Lower leg skin (tissue), 4 donors: ENCODE results near the gene GALNT2. TPM values are rescaled to one million over a fixed set of nuclear protein-coding genes. Genes with fewer than 3 reads are reported as not detected.

Experiments
- DNase-seq, 2 donors: peaks; one replicate each; pipeline ENCODE4 v3.0.0-alpha.2; 2019; ENCODE audit warnings: low spot score in 2 of 2
- H3K4me3 ChIP-seq: fragments of 200-600 bp; sonication (generic); 2 replicates; pipeline ENCODE4 v1.5.1; 2017; ENCODE audit warnings: mild to moderate bottlenecking, low read depth; ENCODE audit not compliant: poor library complexity, severe bottlenecking
- CTCF ChIP-seq, 3 donors: fragments of 450-650 bp; IDR thresholded peaks; one replicate each; pipeline ENCODE4 v1.5.1; 2016; ENCODE audit warnings: antibody characterized with exemption in 3 of 3, mild to moderate bottlenecking in 3 of 3, moderate library complexity in 2 of 3
- POLR2A ChIP-seq, 2 donors: fragments of 450-650 bp; IDR thresholded peaks; one replicate each; pipeline ENCODE4 v1.6.1; 2016 to 2017; ENCODE audit warnings: antibody characterized with exemption in 2 of 2, mild to moderate bottlenecking in 1 of 2, moderate library complexity in 1 of 2
- WGBS, 2 donors: methylation state at CpG; one replicate each; pipeline ENCODE4 v1.1.5; 2018; 5-methylcytosine and 5-hydroxymethylcytosine counted together
- intact Hi-C: fragments of 100-400 bp; cut with DNase I; formaldehyde crosslinking; loops from one replicate; pipeline ENCODE4 v1.15.0; 2023; ENCODE audit warnings: low total_unique reads
- total RNA-seq, 4 donors: library from RNA; depleted of rRNA; stranded (reverse); fragments of >200 nt; gene quantifications; one replicate each; pipeline ENCODE4 v1.1.0, GENCODE V29; 2016

GALNT2 gene
- total RNA-seq, 4 donors from 2014 or later, result 11.0 to 31.0 (median 20.2) TPM

GRCh38 chr1:230188826-230189225, 121.8 kb downstream of the GALNT2 start:
- TF ChIP-seq CTCF (IDR thresholded peaks at IDR 0.05), result no peak
- TF ChIP-seq POLR2A (IDR thresholded peaks at IDR 0.05), result no peak
- 84 to 94% methylated on average over 6 of the region's 6 CpGs for WGBS, 2 donors
- intact Hi-C loops, result no loop called here
- DNase-seq, result peak in 1 of 2 donors; percentile 42
- H3K4me3 ChIP-seq, result no peak overlapping the region

- H3K4me3 ChIP-seq, result no peak overlapping the region
- no peak for DNase-seq
- WGBS, 2 donors, result 93 to 95% methylated on average over 8 of the region's 8 CpGs
- no peak for TF ChIP-seq POLR2A (IDR thresholded peaks at IDR 0.05)
- TF ChIP-seq CTCF (IDR thresholded peaks at IDR 0.05), result no peak
- intact Hi-C loops, result no loop called here
These were observed 122.3 kb downstream of the GALNT2 start for GRCh38 chr1:230189341-230189740.

DNA sequence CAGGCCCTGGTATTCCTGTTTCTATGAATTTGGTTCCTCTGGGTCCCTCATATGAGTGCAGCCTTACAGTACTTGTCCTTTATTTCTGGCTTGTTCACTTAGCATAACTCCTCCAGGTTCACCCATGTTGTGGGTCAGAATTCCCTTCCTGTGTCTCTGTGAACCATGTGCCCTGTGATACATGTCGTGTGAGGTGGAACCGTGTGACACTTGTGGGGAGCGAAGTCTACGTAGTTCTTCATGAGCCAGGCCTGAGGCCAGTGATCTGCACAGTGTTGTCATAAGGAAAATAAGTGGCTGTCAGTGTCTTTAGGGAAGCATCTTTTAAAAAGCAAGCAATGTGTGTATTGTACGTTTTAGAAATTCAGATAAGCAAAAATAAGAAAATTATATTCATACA, 122.8 kb downstream of the GALNT2 start:
- no peak overlapping the region for H3K4me3 ChIP-seq
- intact Hi-C loops, result no loop called here
- 84 to 94% methylated on average over 5 of the region's 5 CpGs for WGBS, 2 donors
- no peak for TF ChIP-seq POLR2A (IDR thresholded peaks at IDR 0.05)
- TF ChIP-seq CTCF (IDR thresholded peaks at IDR 0.05), result no peak
- DNase-seq, result peak in 1 of 2 donors; percentile 58

DNA sequence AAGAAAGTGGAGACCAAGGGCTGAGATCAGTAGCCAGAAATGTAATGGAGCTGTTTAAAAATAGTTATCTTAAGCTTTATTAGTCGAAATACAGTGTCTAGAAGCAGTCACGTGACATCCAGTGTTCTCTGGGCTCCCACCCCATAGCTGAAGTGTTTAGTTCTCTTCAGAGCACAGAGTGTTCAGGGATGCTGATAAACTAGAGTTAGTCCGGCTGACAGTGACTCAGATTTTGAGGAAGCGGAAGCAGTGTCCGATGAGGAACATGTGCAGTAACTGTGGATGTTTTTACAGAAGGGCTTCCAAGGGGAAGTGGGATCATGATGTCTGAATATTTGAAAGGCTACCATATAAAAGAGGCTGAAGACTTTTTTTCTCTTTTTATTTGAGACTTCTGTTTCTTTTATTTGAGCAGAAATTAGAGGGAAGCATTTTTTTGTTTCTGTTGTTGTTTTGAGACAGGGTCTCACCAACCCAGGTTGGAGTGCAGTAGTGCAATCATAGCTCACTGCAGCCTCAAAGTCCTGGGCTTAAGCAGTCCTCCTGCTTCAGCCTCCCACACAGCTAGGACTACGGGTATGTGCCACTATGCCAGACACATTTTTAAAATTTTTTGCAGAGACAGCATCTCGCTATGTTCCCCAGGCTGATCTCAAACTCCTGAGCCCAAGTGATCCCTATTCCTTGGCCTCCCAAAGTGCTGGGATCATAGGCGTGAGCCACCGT, 124.2 kb downstream of the GALNT2 start:
- peak; percentile 87 to 88 for DNase-seq
- intact Hi-C loops, result no loop called here
- whole genome bisulfite sequencing, 2 donors, result 73 to 77% methylated on average over 9 of the region's 9 CpGs
- no peak overlapping the region for H3K4me3 ChIP-seq
- TF ChIP-seq CTCF (IDR thresholded peaks at IDR 0.05) (no peak), POLR2A (IDR thresholded peaks at IDR 0.05) (no peak)

- peak in 1 of 2 donors; percentile 25 for DNase-seq
- no peak for TF ChIP-seq POLR2A (IDR thresholded peaks at IDR 0.05)
- no peak for TF ChIP-seq CTCF (IDR thresholded peaks at IDR 0.05)
- intact Hi-C loops, result no loop called here
- H3K4me3 ChIP-seq, result no peak overlapping the region
- 93 to 95% methylated on average over 4 of the region's 4 CpGs for WGBS, 2 donors
These were observed 124.8 kb downstream of the GALNT2 start for GRCh38 chr1:230191855-230192254.

- intact Hi-C loops, result no loop called here
- TF ChIP-seq CTCF (IDR thresholded peaks at IDR 0.05) (no peak), POLR2A (IDR thresholded peaks at IDR 0.05) (no peak)
- DNase-seq, result peak in 1 of 2 donors; percentile 34
- no peak overlapping the region for H3K4me3 ChIP-seq
- 87% methylated on average over 7 of the region's 7 CpGs for WGBS, 2 donors
These were observed 127.5 kb downstream of the GALNT2 start for GRCh38 chr1:230194525-230194924.
